ENCODE measurements around the gene MYO9B. TPM values are rescaled to one million over a fixed set of nuclear protein-coding genes. Genes with fewer than 3 reads are reported as not detected.
"Not testable (repeated sequence)": the region's sequence is repeated elsewhere in the genome, so short reads cannot be mapped to it uniquely, and the experiment has no call there.

The MYO9B gene
- total RNA-seq, 1 experiment from 2014 or later = 27.5 TPM

GRCh38 chr19:17112700-17113099, 37.1 kb downstream of the MYO9B start:
- DNase-seq (ENCODE audit: low read depth) = no peak

- DNase-seq (ENCODE audit: low read depth) = no peak
Observed at GRCh38 chr19:17113127-17113785, 37.7 kb downstream of the MYO9B start.

DNA sequence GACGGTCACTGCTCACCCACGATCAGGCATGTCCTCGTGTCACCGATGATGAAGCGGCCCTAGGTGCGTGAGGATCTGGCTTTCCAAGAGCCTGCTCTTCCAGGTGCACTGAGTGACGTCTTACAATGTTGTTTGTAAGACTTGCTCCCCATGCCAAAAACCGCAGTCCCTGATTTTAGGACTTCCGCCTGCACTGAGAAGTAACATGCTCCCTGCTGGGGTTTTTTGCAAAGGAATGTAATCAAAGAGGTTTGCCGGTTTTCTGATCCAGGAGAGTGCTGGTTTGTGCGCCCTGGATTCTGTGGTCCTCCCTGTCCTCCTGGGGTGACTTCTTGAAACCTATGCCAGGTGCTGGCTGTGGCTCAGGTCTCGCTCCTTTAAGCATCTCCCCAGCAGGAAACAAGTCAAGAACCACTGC, 38.8 kb downstream of the MYO9B start:
- no peak for DNase-seq (ENCODE audit: low read depth)

DNA sequence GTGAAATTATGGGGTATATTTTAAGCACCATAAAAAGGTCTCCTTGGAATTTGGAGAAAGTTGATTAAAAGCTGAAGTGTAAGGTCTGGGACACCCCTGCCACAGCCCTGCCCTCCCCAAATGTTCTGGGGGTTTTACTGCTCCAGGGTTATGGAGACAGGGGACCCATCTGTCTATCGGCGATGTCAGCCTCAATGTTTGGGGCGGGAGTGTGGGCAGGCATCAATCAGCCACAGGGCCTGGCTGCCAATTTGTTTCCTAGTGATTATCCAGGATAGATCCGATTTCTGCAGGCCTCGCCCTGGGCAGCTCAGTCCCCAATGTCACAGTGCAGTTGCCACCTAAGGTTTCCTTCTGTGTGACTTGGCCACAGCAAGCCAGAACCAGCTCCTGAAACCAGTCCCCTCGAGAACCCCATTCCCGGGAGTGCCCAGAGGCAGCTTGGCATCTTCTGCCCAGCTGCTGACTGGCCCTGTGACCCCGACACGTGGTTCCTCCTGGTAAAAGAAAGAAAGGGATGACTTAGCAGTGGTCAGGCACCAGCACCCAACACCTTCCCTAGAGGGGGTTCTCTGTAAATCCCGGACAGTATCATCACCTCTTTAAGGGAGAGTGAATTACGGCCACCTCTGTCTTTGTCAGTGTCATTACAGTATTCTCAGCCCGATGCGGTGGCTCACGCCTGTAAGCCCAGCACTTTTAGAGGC, 41.6 kb downstream of the MYO9B start:
- DNase-seq (ENCODE audit: low read depth) = no peak

GRCh38 chr19:17118957-17119356, 43.4 kb downstream of the MYO9B start:
- no peak for DNase-seq (ENCODE audit: low read depth)

- DNase-seq (ENCODE audit: low read depth) = peak; percentile 22
Observed at GRCh38 chr19:17121736-17122293, 46.2 kb downstream of the MYO9B start.

- no peak for DNase-seq (ENCODE audit: low read depth)
Observed at GRCh38 chr19:17123041-17123440, 47.5 kb downstream of the MYO9B start.

DNA sequence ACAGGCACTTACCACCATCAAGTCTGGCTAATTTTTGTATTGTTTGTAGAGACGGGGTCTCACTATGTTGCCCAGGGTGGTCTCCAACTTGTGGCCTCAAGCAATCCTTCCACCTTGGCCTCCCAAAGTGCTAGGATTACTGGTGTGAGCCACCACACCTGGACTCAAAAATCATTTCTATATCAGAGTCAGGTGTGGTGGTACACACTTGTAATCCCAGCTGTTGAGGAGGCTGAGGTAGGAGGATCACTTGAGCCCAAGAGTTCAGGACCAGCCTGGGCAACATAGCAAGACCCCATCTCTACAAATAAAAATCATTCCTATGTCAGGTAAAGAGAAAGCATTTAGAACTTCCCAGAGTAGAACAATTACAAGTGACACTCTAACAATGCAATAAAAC, 48.4 kb downstream of the MYO9B start:
- DNase-seq (ENCODE audit: low read depth) = no peak

DNA sequence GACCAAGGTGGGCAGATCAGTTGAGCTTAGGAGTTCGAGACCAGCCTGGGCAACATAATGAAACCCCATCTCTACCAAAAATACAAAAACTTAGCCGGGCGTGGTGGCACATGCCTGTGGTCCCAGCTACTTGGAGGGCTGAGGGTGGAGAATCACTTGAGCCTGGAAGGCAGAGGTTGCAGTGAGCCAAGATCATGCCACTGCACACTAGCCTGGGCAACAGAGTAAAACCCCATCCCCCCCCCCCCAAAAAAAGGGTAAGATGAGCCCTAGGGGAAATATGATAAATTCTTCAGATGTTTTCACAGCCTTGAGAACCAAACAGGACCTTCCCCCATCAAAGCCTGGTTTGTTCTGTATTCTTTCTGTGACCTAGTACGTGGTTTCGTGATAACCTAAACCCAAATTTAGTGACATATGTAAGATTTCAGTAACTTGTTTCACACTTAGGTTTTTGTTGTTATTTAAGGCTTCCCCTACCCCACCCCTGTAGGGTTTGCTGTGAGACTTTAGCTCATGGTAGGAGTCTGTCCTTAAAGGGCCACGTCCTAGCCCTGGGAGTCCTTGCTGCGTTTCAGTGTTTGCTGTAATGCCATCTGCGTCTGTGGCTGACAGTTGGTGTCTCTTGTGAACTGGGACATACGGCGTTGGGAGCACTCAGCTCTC, 49.6 kb downstream of the MYO9B start:
- no peak for DNase-seq (ENCODE audit: low read depth)

DNA sequence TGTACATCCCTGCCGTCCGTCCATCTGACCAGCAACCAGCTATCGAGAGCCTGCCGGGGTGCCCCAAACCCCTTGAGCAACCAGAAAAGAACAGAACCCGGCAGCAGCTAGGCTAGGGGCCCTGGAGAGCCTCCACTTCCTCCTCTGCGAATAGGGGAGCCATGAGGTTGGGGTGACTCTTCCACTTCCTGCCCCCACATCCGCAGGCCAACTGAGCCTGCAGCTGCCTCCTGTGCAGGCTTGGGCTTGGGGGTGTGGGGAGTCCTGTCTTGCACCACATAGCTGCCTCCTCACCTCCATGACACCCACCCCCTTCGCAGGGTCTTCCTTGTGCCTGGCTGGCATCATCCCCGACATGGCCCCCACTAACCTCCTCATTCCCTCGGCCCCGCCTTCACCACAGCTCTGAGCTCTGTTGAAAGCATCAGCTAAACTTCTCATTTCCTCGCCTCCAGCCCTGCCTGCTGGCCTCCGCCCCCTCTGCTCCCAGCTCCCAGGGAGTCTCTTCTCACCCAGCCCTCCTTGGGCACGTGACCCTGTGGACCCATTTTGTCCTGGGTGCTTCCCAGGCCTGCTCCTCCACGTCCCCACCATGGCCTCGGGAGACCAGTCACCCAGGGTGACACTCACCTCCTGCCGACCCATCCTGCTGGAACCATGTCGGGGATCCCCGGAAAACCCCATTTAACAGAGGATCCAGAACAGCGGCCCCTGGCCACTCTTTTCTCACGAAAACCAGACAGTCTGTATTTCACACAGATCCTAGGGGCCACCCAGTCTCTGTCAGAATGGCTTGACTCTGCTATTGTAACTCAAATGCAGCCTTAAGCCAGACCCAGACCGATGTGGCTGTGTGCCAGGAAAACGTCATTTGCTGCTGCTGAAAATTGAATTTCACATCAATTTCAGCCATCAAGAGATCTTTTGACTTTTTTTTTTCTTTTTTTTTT, 50.4 kb downstream of the MYO9B start:
- DNase-seq (ENCODE audit: low read depth) = no peak

DNA sequence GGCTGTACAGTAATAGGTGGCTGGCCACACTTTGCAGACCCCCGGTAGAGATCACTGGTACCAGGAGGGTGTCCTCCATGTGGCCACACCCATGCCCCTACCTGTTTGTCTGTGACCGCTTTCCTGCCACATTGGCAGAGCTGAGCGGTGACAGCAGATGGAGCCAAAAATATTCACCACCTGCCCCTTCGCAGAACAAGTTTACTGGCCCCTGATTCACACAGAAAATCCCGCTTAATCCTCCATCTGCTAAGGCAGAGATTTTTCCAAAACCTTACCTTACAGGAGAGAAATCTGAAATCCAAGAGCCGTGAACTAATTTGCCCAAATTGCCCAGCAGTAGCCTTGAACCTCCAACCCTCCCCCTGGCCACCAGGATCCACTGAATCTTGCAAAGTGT, 52.1 kb downstream of the MYO9B start:
- DNase-seq (ENCODE audit: low read depth) = no peak

DNA sequence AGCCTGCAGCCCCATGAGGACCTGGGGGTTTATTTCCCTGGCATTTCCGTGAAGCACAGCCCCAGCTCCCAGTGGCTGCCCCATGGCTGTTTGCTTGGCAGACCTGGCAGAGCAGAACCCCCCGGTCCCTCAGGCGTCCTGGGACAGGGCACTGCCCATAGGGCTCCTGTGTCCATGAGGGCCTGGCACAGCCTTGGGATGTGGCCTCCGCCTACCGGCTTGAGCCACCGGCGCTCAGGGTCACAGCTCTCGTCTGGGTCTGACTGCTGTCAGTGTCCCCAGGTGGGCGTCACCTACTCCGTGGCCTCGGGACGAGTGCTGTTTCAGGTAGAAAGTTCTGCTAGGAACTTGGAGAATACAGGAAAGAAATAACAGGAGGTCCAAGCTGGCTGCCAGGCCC, 52.8 kb downstream of the MYO9B start:
- no peak for DNase-seq (ENCODE audit: low read depth)

GRCh38 chr19:17128820-17129219, 53.2 kb downstream of the MYO9B start:
- no peak for DNase-seq (ENCODE audit: low read depth)

DNA sequence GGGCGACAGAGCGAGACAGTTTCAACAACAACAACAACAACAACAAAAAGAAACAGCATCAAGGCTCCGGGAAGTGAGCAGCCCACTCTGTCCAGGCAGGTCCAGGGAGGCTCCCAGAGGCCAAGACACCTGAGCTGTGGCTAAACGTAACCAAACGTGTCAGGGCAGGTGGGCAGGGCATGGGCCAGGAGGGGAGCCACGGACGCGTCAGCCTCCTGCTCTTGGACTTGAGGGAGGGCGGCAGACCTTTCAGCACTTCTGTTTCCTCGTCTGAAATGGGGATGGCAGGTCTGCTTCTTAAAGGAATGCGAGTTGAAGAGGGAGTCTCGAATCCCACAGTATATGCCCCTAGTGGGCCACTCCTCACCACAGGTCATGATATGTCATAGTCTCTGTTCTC, 53.8 kb downstream of the MYO9B start:
- DNase-seq (ENCODE audit: low read depth) = no peak

GRCh38 chr19:17135001-17135853, 59.6 kb downstream of the MYO9B start:
- peak; percentile 99 for DNase-seq (ENCODE audit: low read depth)

- peak; percentile 20 for DNase-seq (ENCODE audit: low read depth)
Observed at GRCh38 chr19:17136021-17136420, 60.4 kb downstream of the MYO9B start.

DNA sequence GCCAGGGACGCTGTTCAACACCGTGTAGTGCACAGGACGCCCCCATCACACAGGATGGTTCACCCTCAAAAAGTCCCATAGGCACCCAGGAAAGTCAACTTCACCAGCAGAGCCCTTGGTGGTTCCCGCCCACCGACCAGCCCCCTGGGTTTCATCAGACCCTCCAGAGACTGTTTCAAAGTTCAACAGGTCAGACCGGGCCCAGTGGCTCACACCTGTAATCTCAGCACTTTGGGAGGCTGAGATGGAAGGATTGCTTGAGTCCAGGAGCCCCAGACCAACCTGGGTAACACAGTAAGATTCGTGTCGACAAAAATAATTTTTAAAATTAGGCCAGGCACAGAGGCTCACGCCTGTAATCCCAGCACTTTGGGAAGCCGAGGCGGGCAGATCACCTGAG, 61.0 kb downstream of the MYO9B start:
- DNase-seq (ENCODE audit: low read depth) = no peak

DNA sequence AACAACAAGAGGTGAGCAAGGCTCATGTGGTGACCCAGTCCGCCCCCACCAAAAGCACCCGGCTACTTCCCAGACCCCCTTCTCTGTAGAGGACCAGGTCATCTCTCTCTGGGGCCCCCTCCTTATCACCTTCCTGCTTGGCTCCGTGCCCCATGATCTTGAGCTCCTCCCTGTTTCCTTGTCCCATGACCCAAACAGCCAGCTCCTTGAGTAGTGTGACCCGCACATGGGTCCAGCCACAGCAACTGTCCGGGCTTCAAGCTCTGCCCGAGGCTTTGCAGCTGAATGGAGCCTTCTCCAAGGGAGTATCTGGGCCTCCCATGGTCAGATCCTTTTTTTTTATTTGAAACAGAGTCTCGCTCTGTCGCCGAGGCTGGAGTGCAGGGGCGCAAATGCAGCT, 61.8 kb downstream of the MYO9B start:
- DNase-seq (ENCODE audit: low read depth) = no peak

DNA sequence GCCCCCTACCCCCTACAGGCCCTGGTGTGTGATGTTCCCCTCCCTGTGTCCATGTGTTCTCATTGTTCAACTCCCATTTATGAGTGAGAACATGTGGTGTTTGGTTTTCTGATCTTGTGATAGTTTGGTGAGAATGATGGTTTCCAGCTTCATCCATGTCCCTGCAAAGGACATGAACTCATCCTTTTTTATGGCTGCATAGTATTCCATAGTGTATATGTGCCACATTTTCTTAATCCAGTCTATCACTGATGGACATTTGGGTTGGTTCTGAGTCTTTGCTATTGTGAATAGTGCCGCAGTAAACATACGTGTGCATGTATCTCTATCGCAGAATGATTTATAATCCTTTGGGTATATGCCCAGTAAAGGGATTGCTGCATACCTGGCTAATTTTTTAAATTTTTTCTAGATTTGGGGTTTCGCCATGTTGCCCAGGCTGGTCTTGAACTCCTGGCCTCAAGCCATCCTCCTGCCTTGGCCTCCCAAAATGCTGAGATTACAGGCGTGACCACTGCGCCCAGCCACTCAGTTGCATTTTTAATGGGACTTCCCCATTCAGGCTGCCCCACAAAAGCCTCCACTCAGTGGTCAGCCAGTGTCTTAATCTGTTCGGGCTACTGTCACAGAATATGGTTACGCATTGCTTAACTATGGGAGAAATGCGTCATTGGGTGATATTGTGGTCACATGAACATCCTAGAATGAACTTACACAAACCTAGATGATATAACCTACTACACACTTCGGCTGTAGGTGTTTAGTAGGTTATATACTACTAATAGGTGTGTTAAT, 62.7 kb downstream of the MYO9B start:
- DNase-seq (ENCODE audit: low read depth) = not testable (repeated sequence)

Measured in Daoy (cell line).